GM19463 (cell line): Measurements from ENCODE around the gene AMFR.

Experiments
- ATAC-seq: cut with Tn5 transposase; IDR thresholded peaks from one replicate; pipeline ENCODE4 v1.9.1; 2021; ENCODE audit warnings: mild to moderate bottlenecking, moderate library complexity; ENCODE audit not compliant: unreplicated experiment

AMFR gene

DNA sequence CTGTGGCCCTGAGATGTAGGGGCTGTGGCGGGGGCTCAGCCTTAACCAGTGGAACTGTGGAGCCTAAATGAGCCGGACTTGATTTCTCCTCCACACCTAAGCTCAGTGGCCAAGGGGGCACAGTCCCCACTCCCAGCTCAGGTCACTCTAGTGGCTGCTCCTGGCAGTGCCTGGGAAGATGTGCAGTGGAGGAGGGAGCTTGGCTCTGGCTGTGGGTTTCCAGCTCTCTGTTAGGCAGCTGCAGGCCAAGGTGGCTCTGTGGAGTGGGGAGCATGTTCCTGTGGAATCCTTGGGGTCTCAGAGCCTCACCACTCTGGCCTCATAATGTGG, 76.3 kb downstream of the AMFR start:
- ATAC-seq: no peak

DNA sequence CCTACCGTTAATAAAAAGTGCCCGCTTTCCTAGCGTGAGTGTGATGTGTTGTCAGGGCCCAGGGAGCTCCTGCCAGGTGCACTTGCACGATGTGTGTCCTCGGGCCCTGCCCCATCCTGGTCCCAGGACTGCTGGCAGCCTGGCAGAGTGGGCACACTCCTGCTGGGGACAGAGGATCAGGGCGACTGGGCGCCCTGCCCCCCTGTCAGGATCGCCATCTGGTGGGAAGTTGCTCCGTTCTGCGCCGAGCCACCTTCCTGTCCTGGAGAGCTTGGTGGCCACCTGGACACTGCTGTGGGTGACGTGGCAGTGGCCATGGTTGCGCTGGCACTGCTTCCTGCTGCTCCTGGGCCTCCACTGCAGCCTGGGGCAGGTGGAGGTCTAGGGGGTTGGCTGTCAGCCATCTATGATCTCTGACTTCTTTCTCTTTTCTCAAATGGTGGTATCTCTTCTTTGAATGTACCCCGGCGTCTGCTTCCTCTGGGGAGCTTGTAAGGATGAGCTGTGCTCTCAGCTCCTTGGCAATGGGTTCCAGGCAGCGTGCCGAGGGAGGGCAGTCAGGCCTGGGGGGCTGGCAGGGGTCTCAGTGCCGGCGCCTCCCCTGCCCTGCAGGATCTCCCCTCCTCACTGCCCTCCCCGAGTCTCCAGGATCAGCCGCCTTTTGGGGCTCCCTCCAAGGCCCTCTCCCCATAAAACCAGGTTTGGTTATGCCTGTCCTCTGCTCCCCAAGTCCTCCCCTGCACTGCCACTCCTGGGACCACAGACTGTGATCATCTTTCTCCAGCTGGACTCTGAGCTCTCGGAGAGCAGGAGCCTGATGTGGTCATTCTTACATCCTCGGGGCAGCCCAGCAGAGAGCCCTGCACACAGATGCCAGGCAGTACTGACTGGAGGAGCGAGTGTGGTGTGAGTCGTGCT, 76.9 kb downstream of the AMFR start:
- ATAC-seq: no peak

DNA sequence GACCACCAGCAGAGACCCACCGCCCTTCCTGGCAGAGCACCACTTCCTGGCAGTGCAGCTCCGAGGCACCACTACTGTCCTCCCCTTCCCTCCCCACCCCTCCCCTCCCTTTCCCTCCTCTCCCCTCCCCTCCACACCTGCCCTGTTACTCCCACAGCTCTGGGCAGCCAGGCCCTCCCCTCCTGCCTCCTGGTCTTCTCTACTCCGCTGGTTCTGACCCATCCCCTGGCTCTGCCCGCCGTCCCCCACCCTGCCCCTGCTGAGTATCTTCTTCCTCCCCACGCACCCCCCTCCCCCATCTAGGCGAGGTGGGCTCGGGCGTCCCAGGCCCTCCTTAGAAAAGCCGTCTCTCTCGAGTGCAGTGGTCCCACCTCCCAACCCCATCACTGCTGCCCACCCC, 77.7 kb downstream of the AMFR start:
- ATAC-seq: no peak

DNA sequence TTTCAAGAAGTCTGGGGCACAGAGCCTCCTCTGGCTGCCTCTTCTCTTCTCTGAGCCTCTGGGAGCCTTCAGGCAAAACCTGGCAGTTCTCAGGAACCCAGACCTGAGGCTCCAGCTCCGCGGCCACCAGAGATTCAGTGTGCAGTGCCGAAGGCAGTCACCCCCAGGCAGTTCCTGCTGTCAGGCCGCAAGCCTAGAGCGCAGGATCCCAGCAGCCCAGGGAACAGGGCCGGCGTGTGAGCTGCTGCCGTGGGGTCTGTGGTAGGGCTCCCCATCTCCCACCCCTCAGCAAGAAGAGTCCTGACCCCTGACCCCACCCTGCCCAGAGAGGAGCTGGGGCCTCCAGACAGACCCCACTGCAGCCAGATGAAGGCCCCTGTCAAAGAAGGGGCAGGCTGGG, 78.2 kb downstream of the AMFR start:
- no peak for ATAC-seq

DNA sequence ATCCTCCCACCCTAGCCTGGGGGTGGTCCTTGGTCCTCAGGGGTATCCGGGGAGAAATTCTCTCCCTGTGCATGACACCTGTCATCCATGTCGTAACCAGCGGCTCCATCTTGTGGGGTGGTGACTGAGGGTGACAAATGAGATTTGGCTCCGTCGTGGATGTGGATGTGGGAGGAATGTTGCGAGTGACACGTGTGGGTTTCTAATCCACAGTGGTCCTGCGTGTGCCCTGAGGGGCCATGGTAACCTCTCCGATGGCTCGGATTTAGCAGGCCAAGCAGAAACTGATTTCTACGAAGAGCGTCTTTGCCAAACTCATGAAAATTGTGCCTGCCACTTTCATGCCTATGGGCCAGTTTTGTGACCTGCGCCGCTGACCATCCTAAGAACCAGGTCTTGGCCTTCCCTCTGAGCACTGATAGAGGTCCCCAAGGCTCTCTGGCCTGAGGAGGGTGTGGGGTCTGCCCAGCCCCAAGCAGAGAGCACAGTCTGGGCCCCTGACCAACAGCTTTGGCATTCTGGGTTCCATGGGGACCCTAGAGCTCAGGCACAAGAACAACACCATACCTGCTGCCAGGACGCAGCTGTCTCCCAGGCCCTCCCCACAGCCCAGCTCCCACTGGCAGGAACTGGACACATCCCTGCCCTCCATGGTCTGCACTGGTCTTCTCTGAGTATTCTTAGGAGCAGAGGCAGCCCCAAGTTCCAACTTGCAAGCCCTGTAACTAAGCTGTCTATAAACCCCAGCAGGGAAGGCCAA, 79.0 kb downstream of the AMFR start:
- no peak for ATAC-seq

DNA sequence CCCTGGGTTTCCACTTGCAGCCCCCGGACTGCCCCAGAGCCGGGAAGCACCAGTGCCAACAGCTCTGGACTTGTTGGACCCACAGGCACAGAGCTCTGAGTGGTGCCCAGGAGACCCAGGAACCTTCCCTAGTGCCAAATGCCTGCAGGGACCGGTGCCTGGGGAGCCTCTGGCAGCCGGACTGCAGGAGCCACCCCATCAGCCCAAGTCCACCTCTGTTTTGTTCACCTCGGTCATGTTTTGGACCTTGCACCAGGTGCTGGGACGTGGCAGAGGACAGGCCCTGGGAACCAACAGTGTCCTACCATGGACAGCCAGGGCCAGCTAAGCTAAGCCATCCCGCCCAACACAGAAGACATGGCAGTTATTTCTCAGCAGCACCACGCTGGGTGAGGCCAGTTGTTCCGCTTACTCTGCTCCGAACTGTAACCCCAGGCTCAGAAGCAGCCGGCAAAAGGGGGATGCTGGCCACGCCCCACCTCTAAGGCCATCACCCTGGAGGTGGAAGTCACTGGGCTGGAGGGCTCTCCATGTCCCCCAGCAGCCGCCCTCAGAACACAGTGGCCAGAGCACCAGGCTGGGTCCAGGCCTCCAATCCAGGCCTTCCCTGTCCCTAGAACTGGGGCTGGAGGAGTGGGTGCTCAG, 79.8 kb downstream of the AMFR start:
- no peak for ATAC-seq

DNA sequence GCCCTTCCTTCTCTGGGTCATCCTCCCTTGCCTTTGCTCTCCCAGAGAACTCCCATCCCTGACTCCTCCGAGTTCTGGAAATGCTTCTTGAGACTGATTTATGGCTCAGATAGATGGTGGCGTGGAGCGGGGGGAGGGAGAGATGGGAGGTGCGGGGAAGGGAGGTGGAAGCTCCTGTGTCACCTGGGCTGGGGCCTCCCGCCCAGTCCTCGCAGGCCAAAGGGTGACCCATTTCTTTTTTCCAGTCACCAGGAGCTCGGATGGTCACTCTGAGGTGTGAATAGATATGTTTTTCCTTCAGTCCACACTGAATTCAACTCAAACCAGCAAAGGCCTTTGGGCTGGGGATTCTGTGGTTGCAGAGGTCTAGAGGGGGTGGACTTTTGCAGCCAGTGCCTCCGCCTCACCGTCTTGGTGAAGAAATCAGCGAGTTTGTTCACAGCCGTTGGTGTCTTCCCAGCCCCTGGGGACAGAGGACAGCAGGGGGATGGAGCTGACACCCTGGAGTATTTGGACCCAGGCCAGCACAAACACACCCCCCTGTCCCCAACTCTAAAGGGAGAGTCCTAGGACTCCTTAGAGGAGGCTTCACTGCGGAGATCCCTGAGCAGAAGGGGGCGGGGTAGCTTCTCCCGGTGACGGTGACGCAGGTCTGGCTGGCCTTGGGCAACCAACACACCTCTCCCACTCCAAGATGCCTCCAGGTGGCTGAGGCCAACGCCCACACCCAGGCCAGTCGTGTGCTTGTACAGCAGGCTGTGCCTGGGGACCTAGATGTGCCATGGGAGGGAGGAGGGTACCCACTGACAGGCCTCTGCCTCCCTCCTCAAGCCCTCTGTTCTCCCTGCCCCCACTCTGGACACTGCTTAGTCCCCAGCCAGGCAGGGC, 80.6 kb downstream of the AMFR start:
- ATAC-seq: no peak

DNA sequence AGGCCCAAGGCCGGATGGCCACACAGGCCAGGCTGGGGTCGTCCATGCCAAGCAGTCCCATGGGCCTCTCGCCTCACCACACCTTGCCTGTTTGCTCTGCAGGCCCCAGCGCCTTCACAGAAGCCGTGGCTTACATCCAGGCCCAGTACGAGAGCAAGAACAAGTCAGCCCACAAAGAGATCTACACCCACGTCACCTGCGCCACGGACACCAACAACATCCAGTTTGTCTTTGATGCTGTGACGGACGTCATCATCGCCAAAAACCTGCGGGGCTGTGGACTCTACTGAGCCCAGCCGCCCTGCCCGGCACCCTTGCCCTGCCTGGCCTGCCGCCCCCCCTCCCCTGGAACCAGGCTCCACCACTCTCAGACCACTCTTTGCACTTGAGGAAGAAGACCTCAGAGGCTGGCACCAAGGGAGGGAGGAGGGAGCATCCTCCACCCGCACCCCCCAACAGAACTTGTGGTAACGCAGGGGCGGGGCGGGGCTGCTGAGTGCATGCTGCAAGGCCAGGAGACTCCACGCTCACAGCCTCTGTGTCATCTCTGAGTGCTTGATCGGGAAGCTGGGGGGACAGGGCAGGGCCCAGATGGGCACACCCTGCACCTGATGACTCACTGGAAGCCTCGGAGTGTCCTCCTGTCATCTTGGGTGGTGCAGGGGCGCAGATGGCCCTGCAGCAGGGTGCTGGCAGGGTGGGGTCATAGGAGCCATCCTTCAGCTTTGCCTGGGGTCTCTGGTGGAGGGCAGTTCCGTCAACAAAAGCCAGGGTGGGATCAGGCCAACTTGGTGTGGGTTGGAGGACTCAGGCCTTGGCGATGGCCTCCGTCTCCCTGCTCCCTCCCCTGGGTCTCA, 81.5 kb downstream of the AMFR start:
- no peak for ATAC-seq

DNA sequence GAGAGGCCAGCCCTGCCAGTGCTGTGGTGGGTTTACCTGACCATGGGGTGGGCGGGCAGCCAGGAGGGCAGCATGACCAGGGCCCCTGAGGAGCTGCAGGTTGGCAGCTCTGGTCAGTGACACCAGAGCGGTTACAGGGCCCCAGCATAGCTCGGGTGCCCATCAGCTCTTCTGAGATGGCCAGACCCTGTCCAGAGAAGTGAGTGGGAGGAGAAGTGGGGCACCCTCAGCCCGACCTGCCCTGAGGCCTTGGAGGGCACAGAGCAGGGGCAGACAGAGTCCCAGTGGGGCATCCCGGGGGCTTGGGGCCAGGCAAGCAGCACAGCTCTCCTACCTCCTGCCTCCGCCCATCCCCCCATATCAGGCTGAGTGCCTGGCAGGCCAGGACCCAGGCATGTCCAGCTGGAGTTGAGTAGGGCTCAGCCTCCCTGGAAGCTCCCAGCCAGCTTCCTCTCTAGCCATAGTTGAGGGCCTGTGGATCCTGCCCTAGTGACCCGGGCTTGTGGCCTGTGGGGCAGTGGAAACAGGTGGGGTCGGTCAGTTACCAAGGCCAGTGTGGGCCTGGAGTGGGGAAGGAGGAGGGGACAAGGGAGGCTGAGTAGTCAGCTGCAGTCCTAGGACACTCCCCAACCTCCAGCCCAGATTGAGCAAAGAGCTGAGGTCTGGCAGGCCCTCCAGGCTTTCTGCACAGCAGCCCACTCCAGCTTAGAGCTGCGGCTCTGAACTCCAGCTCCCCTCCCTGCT, 83.5 kb downstream of the AMFR start:
- no peak for ATAC-seq

DNA sequence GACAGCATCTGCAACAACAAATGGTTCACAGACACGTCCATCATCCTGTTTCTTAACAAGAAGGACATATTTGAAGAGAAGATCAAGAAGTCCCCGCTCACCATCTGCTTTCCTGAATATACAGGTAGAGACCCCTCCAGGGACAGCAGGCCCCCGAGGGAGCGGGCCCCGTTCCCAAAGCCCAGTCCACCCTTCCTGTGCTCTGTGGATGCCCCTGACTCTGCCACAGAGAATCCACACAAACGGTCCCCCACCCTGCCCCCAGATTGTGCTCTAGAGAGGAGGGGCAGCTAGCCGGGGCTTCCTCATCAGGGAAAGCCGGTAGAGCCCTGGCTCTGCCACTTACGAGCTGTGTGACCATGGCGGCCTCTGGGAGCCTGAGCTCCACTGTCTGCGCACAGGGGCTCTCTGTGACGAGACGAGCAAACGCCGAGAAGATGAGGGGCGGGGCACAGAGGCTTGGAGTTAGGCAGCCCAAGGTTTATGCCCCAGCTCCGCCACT, 84.4 kb downstream of the AMFR start:
- ATAC-seq: no peak

DNA sequence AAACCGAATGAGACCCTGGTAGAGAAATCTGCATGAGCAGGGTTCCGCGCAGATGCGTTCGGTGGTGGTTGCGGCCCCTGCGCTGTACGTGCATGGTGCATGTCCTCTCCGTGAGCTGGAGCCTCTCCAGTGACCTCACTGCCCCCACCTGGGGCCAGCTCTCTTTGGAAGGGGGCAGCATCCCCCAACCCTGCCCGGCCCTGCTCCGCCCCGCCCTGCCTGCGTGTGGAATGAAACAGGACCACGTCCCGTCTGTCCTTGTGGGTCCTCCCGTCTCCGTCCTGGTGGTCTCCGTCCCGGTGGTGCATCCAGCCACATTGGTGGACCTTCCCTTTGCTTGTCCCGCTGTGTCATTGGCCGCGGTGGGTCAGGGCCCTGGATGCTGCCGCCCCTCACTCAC, 84.9 kb downstream of the AMFR start:
- ATAC-seq: no peak

DNA sequence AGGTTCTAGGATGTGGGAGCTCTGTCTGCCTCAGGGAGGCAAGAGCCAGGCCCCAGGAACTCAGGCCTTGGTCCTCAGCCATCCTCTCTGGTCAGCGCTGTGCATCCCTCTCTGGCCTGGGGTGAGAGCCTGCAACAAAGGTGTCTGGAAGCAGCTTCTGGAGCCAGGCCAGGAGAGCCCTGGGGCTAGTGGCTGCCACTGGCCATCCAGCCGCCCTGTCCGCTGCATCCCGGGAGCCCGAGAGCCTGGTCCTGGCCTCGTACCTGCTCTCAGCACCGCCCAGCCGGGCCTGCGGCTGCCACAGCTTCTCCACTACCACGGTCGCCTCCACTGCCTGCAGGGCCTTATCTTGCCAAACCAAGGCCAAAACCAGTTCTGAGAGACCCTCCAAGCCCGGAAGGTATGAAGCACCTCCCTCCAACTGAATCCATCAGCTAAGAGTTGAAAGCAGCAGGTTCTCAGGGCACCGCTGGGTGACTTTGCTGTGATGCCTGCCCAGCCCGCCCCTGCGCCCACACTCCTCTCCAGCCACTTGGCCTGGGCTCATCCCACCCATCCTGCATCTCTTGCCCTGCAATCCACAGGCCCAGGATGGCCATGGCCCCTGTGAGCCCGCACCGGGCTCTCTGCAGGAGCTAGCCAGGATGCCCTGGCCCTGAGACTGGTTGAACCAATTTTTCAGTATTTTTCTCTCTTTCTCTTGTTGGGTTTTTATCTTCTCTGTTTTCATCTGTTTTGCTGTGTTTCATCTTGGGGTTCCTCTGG, 85.7 kb downstream of the AMFR start:
- ATAC-seq: no peak

DNA sequence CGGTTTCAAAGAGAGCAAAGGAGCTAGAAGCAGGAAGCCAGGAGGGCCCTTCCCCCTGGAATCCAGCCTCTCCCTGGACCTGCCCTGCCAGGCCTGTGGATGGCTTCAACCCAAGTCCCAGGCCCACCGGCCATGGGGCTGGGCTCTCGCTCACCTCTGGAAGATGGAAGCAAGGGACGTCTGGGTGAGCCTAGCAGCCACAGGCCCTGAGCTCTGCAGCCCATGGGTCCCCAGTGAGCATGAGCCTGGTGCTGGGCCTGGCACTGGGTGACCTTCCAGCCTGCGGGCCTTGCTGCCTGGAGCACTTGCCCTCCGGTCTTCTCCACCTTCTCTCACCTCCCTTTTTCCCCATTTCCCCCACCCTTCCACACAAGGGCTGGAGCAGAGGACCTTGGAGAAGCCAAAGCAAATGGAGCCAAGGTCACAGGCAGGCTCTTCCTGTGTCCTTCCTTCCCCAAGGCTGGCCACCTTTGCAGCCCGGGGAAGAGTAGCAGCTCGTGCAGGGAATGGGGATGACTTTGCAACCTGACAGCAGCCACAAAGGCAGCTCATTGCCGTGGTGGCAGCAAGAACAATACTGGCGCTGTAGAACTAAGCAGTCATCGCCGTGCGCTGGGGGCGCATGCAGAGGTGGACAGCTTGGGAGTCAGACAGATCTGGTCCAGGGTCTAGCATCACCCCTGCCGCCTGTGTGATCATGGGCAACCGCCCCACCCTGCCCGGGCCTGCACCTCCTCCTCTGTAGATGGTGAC, 86.6 kb downstream of the AMFR start:
- ATAC-seq: no peak

DNA sequence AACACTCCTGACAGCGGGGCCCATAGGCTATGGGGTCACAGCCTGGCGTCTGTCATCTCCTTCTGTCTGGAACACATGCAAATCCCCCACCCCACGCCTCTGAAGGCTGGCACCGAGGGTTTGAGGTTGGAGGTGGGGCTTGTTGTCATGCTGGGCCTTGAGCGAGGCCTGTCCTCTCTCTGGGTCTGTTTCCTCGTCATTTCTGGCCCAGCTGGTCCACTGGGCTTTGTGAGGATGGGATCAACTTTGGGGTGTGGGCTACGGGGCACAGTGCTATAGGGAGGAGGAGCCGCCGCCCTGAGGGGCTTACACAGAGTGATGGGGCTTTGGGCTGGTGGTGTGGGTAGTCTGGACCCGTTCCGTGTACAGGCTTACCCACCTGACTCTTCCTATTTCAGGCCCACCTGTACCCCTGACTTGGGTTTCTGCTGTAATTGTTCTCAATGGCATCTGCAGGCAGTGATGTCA, 87.5 kb downstream of the AMFR start:
- ATAC-seq: no peak

DNA sequence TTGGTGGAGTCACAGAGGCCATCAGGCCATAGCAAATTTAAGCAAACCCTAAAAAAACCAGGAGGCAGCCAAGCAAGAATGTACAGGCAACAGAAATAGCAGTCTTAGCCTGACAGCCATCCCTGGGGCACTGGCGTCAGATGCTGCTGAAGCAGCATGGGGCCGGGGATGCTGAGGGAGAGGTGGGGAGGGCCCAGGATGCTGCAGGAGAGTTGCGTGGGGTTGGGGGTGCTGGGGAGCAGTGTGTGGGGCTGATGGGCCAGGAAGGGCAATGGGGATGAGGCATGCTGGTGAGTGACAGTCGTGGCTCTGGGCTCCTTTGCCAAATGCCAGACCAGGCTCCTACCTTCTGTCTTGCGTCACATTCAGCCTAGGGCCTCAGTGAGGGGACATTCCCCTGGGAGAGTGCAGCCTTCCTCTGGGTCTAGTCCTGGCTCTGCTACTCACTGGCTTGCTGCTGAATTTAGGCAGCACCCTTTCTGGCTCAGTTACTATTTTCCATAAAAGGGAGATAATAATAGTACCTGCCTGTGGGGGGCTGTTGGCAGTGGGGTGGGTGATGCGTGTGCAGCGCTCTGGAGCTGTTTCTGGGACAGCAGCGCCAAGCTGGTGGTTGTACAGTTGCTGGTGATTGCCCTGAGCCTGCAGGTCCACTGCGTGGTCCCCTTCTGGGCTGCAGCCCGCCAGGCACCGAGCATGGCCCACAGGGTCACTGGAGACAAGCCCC, 88.1 kb downstream of the AMFR start:
- ATAC-seq: no peak

DNA sequence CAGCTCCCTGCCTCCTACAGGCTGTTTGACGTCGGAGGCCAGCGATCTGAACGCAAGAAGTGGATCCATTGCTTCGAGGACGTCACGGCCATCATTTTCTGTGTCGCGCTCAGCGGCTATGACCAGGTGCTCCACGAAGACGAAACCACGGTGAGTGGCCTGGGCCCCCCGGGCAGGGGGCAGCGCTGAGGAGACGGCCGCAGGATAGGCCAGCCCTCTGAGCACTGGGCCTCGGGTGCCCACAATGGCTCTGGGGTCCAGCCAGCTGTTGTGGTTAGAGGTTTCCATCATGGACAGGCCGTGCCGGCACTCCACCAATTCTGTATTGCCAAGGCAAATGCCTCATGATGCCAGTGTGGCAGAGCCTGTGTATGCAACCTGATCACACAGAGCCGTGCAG, 88.6 kb downstream of the AMFR start:
- no peak for ATAC-seq
